Non-pigmented ciliary epithelial cell (primary cell): Measurements from ENCODE around the gene PARM1.
"Not testable (repeated sequence)": the region's sequence is repeated elsewhere in the genome, so short reads cannot be mapped to it uniquely, and the experiment has no call there.

Source experiments
- DNase-seq: peaks from one replicate; pipeline ENCODE4 v3.0.0-alpha.2; 2010; ENCODE audit warnings: low read depth

The PARM1 gene

DNA sequence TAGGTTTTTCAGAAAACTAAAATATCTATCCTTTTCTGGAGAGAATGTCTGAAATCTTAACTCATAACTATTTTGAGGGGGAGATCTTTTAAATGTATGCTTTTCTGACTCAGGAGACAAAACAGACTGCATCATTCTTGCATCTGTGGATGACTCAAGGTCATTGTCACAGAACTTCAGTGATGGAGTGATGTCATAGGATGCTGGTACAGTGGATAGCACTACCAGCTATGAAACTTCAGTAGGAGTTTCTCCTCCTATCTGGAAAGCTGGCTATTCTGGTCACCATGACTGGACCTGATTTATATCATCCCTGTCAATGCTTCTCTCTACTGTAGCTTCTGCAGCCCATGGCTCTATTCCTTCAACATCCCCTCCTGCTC, 50.3 kb downstream of the PARM1 start:
- no peak for DNase-seq

DNA sequence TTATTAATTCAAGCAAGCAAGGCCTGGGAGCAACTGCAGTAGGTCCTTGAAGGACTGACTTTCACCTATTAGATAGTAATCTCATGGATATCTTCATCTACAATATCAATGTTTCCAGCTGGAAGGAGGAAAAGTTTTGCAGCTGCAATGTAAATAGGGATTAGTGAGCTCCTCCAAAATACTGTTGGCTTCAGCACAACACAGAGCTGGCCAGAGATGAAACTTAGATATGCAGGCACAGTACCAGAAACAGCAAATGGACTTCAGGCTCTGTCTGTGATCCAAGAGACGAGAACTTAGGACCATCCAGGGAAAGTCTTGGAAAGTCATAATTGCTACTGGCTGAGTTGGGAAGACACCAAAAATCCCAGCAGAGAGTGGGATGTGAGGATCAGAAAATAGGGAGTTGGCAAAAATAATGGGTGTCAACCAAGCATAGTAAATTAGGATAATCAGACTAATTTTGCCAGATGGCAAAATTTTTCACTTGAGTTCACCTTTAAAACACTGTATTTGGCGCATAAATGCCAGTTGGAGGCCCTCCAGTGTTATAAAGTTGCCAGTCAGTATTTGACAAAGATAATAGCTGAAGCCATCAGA, 57.5 kb downstream of the PARM1 start:
- no peak for DNase-seq

DNA sequence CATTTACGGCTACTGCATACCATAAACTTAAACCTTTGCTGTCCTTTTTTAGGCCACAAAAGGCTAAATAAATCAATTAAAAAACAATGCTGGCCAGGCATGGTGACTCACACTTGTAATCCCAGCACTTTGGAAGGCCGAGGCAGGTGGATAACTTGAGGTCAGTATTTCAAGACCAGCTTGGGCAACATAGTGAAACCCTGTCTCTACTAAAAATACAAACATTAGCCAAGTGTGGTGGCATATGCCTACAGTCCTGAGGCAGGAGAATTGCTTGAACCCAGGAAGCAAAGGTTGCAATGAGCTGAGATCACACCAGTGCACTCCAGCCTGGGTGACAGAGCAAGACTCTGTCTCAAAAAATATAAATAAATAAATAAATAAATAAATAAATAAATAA, 61.5 kb downstream of the PARM1 start:
- DNase-seq = not testable (repeated sequence)

DNA sequence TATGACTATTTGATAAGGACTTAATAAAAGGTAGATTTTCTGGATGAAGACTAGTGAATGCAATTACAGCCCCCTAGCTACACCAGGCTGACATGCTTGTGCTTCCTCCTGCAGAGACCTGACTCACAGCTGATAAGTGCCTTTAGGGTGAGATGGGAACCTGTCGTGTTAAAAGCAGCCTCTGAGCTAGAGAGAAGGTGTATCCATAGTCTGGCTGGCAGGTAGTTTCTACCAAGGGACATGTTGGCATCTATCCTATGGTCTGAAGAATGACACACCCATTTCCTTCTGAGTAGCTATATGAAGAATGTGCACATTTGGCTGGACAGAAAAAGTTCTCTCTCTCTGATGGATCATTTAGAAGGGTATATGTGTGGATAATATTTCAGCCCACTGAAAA, 64.1 kb downstream of the PARM1 start:
- DNase-seq = no peak

DNA sequence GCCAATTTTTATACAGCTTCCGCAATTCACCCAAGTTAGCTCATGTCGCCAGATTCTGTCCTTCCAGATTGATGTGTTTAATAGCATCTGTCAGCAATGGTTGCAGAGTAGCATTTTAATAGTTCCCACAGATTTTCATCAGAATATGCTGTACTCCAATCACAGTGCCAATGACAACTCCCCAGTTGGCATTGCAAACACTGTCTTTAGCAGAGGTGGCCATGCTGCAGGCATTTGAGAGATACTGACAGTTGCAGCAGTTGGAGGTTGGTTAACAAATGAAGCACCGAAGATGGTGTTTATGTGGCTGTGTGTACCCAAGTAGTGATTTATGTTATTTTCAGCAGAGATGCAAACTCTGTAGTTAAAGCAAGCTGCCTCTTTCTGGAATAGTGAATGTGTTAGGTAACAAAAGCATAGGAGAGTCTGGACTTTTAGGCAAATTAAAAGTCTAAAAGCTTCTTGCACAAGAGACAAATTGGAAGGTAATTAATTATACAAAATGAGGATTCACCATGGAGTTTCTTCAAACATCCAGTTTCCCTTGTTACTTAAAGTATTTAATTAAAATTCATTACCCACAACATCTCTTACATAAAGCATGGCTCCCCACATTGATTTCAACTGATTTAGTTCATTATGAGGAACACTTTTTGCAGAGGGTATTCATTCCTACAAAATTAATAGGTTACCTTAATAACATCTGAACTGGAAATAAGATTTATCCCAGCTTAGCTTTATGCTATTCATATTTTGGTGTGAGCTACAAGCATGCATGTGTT, 65.2 kb downstream of the PARM1 start:
- no peak for DNase-seq

GRCh38 chr4:74999714-75000309, 66.9 kb downstream of the PARM1 start:
- DNase-seq = no peak

GRCh38 chr4:75001871-75002270, 69.0 kb downstream of the PARM1 start:
- DNase-seq = no peak

- DNase-seq = no peak
These were observed 69.5 kb downstream of the PARM1 start for GRCh38 chr4:75002381-75002780.

- no peak for DNase-seq
These were observed 71.1 kb downstream of the PARM1 start for GRCh38 chr4:75003979-75004378.

DNA sequence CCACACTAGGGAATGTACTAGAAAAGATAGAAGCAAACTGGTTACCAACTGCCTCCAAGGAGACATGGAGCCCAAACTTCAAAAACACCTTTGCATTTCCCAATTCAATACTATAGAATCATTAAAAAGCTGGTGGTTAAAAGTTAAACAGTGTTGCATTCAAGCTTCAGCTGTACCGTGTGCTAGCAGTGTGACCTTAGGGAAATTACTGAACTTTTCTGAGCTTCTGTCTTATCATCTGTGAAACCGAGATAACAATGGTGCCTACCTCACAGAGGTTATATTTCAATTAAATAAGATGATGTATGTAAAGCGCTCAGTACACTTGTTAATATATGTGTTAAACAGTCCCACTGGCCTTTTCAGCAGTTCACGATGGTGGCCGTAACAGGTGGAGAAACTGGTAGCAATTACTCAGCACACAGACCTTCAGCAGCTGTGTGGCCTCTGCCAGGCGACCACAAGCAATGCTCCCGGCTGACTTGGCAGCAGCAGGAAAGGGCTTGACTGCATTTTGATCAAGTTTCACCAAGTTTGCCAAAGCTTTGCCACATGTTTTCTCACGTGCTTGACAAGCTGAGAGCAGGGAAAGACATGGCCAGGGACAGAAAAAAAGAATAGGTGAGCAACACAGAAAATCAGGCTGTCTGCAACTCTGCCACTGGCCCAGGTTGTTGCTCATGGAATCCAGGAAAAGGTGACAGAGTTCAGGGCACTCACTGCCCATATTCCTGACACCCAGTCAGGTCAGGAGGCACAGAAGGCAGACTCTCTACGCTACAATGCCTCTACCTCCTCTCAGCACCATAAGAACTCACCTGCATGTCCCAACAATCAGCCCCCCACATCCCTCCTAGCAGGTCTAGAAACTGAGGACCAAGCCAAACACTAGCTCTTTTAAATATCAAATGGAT, 72.1 kb downstream of the PARM1 start:
- no peak for DNase-seq

DNA sequence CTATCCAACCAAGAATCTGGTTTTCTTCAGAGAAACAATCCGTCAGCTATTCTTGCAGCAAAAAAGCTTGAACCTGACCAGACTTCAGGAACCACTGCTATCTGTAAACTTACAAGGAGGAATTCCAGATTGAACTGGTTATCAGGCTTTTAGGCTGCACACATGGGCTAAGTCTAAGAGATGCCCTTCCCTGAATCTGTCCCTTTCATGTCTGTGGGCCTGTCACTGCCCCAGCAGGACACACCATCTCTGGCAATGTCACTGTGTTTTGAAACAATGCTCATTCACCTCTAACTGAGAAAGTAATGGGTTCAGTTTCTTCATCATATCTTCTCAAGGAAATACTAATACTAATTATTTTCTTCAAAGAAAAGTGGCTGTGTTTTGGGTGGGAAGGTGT, 72.8 kb downstream of the PARM1 start:
- no peak for DNase-seq

DNA sequence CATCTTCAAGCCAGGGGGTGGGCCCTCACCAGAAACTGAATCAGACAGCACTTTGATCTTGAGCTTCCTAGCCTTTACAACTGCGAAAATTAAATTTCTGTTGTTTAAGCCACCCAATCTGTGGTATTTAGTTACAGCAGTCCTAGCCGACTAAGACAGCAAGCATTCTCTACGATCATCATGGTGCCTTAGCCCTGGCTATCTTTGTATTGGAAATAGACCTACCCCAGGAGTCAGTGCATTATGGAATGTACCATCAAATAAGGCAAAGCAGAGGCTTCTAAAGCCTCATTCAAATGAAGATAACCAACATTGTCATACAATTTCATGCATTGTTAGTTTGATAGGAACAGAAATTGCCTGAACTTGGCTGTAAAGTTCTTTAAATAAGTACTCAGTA, 75.0 kb downstream of the PARM1 start:
- no peak for DNase-seq

- no peak for DNase-seq
These were observed 76.2 kb downstream of the PARM1 start for GRCh38 chr4:75009138-75009537.

GRCh38 chr4:75011131-75011795, 78.3 kb downstream of the PARM1 start:
- DNase-seq = no peak

DNA sequence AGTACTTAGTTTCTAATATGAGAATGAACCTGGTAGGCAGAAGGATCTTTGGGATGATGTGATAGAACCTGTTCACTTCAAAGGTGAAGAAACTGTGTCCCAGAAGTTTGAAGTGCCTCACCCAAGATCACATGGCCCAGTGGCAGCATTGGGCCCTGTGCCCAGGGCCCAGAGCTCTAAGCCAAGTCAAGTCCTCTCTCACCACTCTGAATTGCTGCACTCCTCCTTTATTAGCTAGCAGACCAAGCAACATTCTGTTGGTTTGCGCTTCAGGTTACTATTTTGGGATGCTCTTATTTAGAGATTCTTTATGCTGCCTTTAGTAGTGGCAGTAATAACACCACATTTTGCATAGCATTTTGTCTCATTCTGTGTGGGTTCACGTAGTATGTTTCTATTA, 82.7 kb downstream of the PARM1 start:
- DNase-seq = no peak

DNA sequence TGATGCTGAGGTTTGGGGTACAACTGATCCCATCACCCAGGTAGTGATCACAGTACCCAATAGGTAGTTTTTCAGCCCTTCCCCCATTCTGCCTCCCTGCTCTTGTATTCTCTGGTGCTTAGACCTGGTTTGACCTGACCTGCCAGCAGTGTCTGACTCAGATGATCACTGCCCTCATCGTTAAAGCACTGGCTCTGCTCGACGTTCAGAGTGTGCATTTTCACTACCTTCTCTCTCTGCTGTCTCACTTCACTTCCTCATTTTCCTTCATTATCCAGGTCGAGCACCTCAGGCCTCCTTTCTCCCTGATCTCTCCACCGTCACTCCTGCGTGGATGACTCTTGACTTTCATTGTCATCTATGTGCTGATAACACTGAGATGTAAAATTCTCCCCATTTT, 83.6 kb downstream of the PARM1 start:
- no peak for DNase-seq

GRCh38 chr4:75018811-75019479, 86.0 kb downstream of the PARM1 start:
- DNase-seq = no peak

DNA sequence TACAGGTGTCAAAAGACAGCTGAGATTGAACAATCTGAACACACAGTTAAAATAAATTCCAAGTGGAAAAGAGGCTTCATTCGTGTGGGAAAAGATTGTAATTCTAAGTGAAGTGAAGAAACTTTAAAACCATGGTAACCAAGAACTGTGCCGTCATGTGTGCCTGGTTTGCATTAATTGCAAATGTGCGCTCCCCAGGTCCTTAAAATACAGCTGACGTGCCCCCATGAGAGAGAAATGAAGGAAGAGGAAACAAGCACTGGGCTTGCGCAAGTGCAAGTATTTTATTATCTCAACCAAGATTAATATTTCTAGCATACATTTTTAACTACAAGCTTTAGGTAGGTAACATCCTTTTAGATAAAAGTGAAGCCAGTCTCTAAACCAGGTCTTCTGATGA, 92.5 kb downstream of the PARM1 start:
- DNase-seq = no peak

GRCh38 chr4:75028196-75028854, 95.4 kb downstream of the PARM1 start:
- DNase-seq = no peak

GRCh38 chr4:75030028-75030427, 97.1 kb downstream of the PARM1 start:
- DNase-seq = no peak
